Liver (tissue), 9 donors: ENCODE measurements around the gene GNA15. TPM values are rescaled to one million over a fixed set of nuclear protein-coding genes. Genes with fewer than 3 reads are reported as not detected.

Experiments
- DNase-seq: peaks from one replicate; pipeline ENCODE4 v3.0.0-alpha.2; 2017; ENCODE audit warnings: low spot score
- H3K27ac ChIP-seq, 2 donors: one replicate each; pipeline ENCODE4 v1.7.0; 2013; ENCODE audit warnings: inconsistent platforms in 2 of 2, low read length in 2 of 2, control low read depth in 1 of 2, low read depth in 1 of 2, mild to moderate bottlenecking in 1 of 2
- H3K27me3 ChIP-seq, 4 donors: one replicate each; pipeline versions ENCODE4 v1.6.1 to v1.7.0; 2013; ENCODE audit warnings: low read length in 3 of 4, inconsistent platforms in 1 of 4, mild to moderate bottlenecking in 1 of 4, moderate library complexity in 1 of 4; ENCODE audit not compliant: control insufficient read depth in 4 of 4, insufficient read depth in 4 of 4
- H3K36me3 ChIP-seq, 4 donors: one replicate each; pipeline versions ENCODE4 v1.6.1 to v1.7.0; 2013; ENCODE audit warnings: low read length in 3 of 4, mild to moderate bottlenecking in 3 of 4, low read depth in 1 of 4, moderate library complexity in 1 of 4; ENCODE audit not compliant: control insufficient read depth in 4 of 4, insufficient read depth in 3 of 4
- H3K4me1 ChIP-seq, 4 donors: one replicate each; pipeline versions ENCODE4 v1.6.1 to v1.7.0; 2013; ENCODE audit warnings: low read length in 3 of 4, mild to moderate bottlenecking in 3 of 4, moderate library complexity in 1 of 4; ENCODE audit not compliant: control insufficient read depth in 4 of 4, insufficient read depth in 4 of 4
- H3K4me3 ChIP-seq, 3 donors: one replicate each; pipeline versions ENCODE4 v1.6.1 to v1.7.0; 2013; ENCODE audit warnings: low read length in 3 of 3, control low read depth in 1 of 3, low read depth in 1 of 3, mild to moderate bottlenecking in 1 of 3
- H3K9ac ChIP-seq, 2 donors: one replicate each; pipeline ENCODE4 v1.7.0; 2013; ENCODE audit warnings: low read length in 2 of 2, mild to moderate bottlenecking in 2 of 2, moderate library complexity in 2 of 2, control low read depth in 1 of 2, low read depth in 1 of 2
- H3K9me3 ChIP-seq, 4 donors: one replicate each; pipeline versions ENCODE4 v1.6.1 to v1.7.0; 2013; ENCODE audit warnings: low read length in 3 of 4; ENCODE audit not compliant: control insufficient read depth in 4 of 4
- ATF3 ChIP-seq: IDR thresholded peaks from 2 replicates; pipeline ENCODE4 v1.6.1; 2016; ENCODE audit warnings: antibody characterized with exemption
- CTCF ChIP-seq: fragments of 150-350 bp; IDR thresholded peaks from 2 replicates; pipeline ENCODE4 v1.5.1; 2017; ENCODE audit warnings: improper control_type of control experiment, low read depth, low read length; ENCODE audit not compliant: missing input control
- EGR1 ChIP-seq, 2 donors: IDR thresholded peaks; 2 replicates each; pipeline ENCODE4 v1.6.1; 2016 to 2018; ENCODE audit warnings: antibody characterized with exemption in 2 of 2, low read depth in 2 of 2
- FOXA1 ChIP-seq: IDR thresholded peaks from 2 replicates; pipeline ENCODE4 v1.6.1; 2016; ENCODE audit warnings: antibody characterized with exemption
- FOXA2 ChIP-seq: IDR thresholded peaks from 2 replicates; pipeline ENCODE4 v1.6.1; 2016; ENCODE audit warnings: antibody characterized with exemption
- GABPA ChIP-seq, 2 donors: IDR thresholded peaks in 1 of 2; conservative IDR thresholded peaks in 1 of 2; 2 replicates each; pipeline ENCODE4 v1.6.1; 2016; ENCODE audit warnings: antibody characterized with exemption in 2 of 2, mild to moderate bottlenecking in 1 of 2, moderate library complexity in 1 of 2
- HNF4G ChIP-seq: IDR thresholded peaks from 2 replicates; pipeline ENCODE4 v1.6.1; 2016; ENCODE audit warnings: antibody characterized with exemption
- NR2F2 ChIP-seq: IDR thresholded peaks from 2 replicates; pipeline ENCODE4 v1.6.1; 2016; ENCODE audit warnings: antibody characterized with exemption
- RAD21 ChIP-seq, 2 donors: IDR thresholded peaks; 2 replicates each; pipeline ENCODE4 v1.6.1; 2016; ENCODE audit warnings: antibody characterized with exemption in 2 of 2, mild to moderate bottlenecking in 2 of 2
- RXRA ChIP-seq, 2 donors: IDR thresholded peaks; 2 replicates each; pipeline ENCODE4 v1.6.1; 2017 to 2018; ENCODE audit warnings: antibody characterized with exemption in 2 of 2, mild to moderate bottlenecking in 1 of 2
- SP1 ChIP-seq: IDR thresholded peaks from 2 replicates; pipeline ENCODE4 v1.6.1; 2018; ENCODE audit warnings: antibody characterized with exemption, mild to moderate bottlenecking
- TAF1 ChIP-seq: conservative IDR thresholded peaks from 2 replicates; pipeline ENCODE4 v1.6.1; 2016; ENCODE audit warnings: antibody characterized with exemption, mild to moderate bottlenecking
- YY1 ChIP-seq: IDR thresholded peaks from 2 replicates; pipeline ENCODE4 v1.6.1; 2016; ENCODE audit warnings: antibody characterized with exemption, mild to moderate bottlenecking
- ZBTB33 ChIP-seq: IDR thresholded peaks from 2 replicates; pipeline ENCODE4 v1.6.1; 2016; ENCODE audit warnings: antibody characterized with exemption
- WGBS: extraction: QIAGEN DNeasy Blood & Tissue Kit; methylation state at CpG from one replicate; pipeline ENCODE4 v1.1.7; 2013; 5-methylcytosine and 5-hydroxymethylcytosine counted together
- polyA plus RNA-seq, 2 donors: library from polyadenylated mRNA; stranded (reverse) in 1 of 2; unstranded in 1 of 2; fragments of 200-250 nt in 1 of 2; fragments of >200 nt in 1 of 2; fragmentation: Nextera tagmentation in 1 of 2; extraction: Ambion mirVana in 1 of 2; gene quantifications; one replicate each; pipeline versions ENCODE4 v1.2.1 to v1.2.3, GENCODE V29; 2013 to 2015
- total RNA-seq, 2 donors: library from RNA; depleted of rRNA; stranded (reverse); fragments of >200 nt; gene quantifications; one replicate each; pipeline ENCODE4 v1.2.3, GENCODE V29; 2014
- TF ChIP-seq, protein P1 (sequence below): IDR thresholded peaks from 2 replicates; pipeline ENCODE4 v1.6.1; 2016; ENCODE audit warnings: antibody characterized with exemption
- TF ChIP-seq, protein P2 (sequence below): IDR thresholded peaks from 2 replicates; pipeline ENCODE4 v1.6.1; 2016; ENCODE audit warnings: antibody characterized with exemption, mild to moderate bottlenecking
- donor health status: healthy.
- donor health status: healthy.
- donor health status: healthy.
- donor health status: healthy.
- donor health status: healthy.

The GNA15 gene
- total and polyA plus RNA-seq, 4 donors = 0.11 to 10.4 (median 1.4) TPM

DNA sequence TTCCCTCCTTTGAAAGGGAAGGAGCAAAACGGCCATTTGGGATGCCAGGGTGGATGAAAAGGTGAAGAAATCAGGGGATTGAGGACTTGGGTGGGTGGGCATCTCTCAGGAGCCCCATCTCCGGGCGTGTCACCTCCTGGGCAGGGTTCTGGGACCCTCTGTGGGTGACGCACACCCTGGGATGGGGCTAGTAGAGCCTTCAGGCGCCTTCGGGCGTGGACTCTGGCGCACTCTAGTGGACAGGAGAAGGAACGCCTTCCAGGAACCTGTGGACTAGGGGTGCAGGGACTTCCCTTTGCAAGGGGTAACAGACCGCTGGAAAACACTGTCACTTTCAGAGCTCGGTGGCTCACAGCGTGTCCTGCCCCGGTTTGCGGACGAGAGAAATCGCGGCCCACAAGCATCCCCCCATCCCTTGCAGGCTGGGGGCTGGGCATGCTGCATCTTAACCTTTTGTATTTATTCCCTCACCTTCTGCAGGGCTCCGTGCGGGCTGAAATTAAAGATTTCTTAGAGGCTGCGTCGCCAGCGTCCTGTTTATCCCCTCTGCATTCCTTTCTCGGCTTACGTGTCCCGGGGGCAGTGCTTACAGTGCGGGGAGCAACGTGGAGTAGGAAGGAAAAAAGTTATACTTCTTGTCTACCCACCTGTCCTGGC, 27.5 kb downstream of the GNA15 start:
- peaks cover 0 to 3% (median 0%) of the 10 kb centered on the region in 4 donors for H3K4me1 ChIP-seq
- peak; percentile 86 for TF ChIP-seq CTCF
- TF ChIP-seq ATF3 = no peak
- peak; percentile 91 to 92 for TF ChIP-seq RAD21 (IDR thresholded peaks at IDR 0.05)
- H3K36me3 ChIP-seq = no peaks in the 10 kb centered on the region
- H3K9ac ChIP-seq = no peak overlapping the region
- no peaks in the 10 kb centered on the region for H3K27me3 ChIP-seq
- no peak overlapping the region for H3K4me3 ChIP-seq
- peak; percentile 56 for DNase-seq
- WGBS = 11% methylated on average over 27 of the region's 27 CpGs
- H3K9me3 ChIP-seq = no peaks in the 10 kb centered on the region
- H3K27ac ChIP-seq = no peak overlapping the region

GRCh38 chr19:3163943-3164342, 28.1 kb downstream of the GNA15 start:
- no peaks in the 10 kb centered on the region for H3K9me3 ChIP-seq
- 58% methylated on average over 7 of the region's 7 CpGs for WGBS
- DNase-seq = no peak
- H3K36me3 ChIP-seq = no peaks in the 10 kb centered on the region
- TF ChIP-seq CTCF (no peak), TAF1 (no peak), ZBTB33 (no peak), YY1 (no peak), ATF3 (no peak), GABPA (IDR thresholded peaks at IDR 0.05 in 1 of 2, conservative IDR thresholded peaks at IDR 0.05 in 1 of 2) (no peak), RXRA (IDR thresholded peaks at IDR 0.05) (no peak), FOXA2 (no peak), EGR1 (IDR thresholded peaks at IDR 0.05; ENCODE audit: low read depth in 2 of 2) (no peak), HNF4G (no peak), FOXA1 (no peak), NR2F2 (no peak), SP1 (no peak), RAD21 (IDR thresholded peaks at IDR 0.05) (no peak)
- TF ChIP-seq, protein P1, sequence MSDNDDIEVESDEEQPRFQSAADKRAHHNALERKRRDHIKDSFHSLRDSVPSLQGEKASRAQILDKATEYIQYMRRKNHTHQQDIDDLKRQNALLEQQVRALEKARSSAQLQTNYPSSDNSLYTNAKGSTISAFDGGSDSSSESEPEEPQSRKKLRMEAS = no peak
- TF ChIP-seq, protein P2, sequence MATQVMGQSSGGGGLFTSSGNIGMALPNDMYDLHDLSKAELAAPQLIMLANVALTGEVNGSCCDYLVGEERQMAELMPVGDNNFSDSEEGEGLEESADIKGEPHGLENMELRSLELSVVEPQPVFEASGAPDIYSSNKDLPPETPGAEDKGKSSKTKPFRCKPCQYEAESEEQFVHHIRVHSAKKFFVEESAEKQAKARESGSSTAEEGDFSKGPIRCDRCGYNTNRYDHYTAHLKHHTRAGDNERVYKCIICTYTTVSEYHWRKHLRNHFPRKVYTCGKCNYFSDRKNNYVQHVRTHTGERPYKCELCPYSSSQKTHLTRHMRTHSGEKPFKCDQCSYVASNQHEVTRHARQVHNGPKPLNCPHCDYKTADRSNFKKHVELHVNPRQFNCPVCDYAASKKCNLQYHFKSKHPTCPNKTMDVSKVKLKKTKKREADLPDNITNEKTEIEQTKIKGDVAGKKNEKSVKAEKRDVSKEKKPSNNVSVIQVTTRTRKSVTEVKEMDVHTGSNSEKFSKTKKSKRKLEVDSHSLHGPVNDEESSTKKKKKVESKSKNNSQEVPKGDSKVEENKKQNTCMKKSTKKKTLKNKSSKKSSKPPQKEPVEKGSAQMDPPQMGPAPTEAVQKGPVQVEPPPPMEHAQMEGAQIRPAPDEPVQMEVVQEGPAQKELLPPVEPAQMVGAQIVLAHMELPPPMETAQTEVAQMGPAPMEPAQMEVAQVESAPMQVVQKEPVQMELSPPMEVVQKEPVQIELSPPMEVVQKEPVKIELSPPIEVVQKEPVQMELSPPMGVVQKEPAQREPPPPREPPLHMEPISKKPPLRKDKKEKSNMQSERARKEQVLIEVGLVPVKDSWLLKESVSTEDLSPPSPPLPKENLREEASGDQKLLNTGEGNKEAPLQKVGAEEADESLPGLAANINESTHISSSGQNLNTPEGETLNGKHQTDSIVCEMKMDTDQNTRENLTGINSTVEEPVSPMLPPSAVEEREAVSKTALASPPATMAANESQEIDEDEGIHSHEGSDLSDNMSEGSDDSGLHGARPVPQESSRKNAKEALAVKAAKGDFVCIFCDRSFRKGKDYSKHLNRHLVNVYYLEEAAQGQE = no peak
- no peak overlapping the region for H3K27ac ChIP-seq
- H3K4me3 ChIP-seq = no peak overlapping the region
- H3K27me3 ChIP-seq = no peaks in the 10 kb centered on the region
- no peak overlapping the region for H3K9ac ChIP-seq
- peaks cover 0 to 3% (median 0%) of the 10 kb centered on the region in 4 donors for H3K4me1 ChIP-seq
